ENCODE data around the gene HDAC4.

DNA sequence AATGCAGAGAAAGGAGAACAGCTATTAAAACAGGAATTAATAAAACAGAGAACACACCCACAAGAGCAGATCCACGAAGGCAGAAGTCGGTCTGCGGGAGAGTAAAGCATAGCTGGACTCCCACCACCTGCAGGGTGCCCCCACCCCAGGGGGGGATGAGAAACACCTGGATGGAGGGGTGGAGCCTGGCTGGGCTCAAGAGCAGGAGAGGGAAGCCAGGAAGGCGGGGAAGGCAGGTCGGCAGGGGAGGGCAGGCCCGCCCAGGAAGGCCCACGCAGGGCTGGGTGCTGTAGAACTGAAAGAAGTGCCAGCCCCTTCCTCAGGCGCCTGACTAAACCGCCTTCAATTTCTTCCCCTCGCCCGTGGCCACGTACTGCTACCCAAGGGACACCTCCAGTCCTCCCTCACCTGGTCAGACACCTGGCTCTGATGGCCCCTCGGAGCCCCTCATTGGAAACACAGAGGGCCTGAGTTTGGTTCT, 175.4 kb downstream of the HDAC4 start:
- TF ChIP-seq, protein P1, sequence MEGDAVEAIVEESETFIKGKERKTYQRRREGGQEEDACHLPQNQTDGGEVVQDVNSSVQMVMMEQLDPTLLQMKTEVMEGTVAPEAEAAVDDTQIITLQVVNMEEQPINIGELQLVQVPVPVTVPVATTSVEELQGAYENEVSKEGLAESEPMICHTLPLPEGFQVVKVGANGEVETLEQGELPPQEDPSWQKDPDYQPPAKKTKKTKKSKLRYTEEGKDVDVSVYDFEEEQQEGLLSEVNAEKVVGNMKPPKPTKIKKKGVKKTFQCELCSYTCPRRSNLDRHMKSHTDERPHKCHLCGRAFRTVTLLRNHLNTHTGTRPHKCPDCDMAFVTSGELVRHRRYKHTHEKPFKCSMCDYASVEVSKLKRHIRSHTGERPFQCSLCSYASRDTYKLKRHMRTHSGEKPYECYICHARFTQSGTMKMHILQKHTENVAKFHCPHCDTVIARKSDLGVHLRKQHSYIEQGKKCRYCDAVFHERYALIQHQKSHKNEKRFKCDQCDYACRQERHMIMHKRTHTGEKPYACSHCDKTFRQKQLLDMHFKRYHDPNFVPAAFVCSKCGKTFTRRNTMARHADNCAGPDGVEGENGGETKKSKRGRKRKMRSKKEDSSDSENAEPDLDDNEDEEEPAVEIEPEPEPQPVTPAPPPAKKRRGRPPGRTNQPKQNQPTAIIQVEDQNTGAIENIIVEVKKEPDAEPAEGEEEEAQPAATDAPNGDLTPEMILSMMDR (IDR thresholded peaks at IDR 0.05; ENCODE audit: low read length), result no peak
- no peak for TF ChIP-seq EZH2 (optimal IDR thresholded peaks at IDR 0.05; ENCODE audit: low read depth, low read length)
